Activated B cell treated with CpG ODN at 0.5 μM for 24 hours (primary cell): ENCODE results near the gene RMND5B. TPM values are rescaled to one million over a fixed set of nuclear protein-coding genes. Genes with fewer than 3 reads are reported as not detected.

Experiments
- ATAC-seq: fragments of 200-7000 bp; cut with Tn5 transposase; one replicate; pipeline ENCODE4 v1.10.0; 2021; ENCODE audit warnings: low read depth, mild to moderate bottlenecking, moderate library complexity
- CTCF ChIA-PET: fragments of 350-600 bp; sonication (Branson Sonifier 250); formaldehyde crosslinking; loops from one replicate; lab custom pipeline; 2021; ENCODE audit warnings: antibody characterized with exemption; lab: Charles Lee
- POLR2A ChIA-PET: fragments of 350-600 bp; sonication (Branson Sonifier 250); formaldehyde crosslinking; loops from one replicate; lab custom pipeline; 2021; ENCODE audit warnings: antibody characterized with exemption; lab: Charles Lee
- DNase-seq: peaks from one replicate; pipeline ENCODE4 v3.0.0; 2022
- H3K27ac Mint-ChIP-seq: one replicate; pipeline ENCODE4 v1.8.0; 2020; ENCODE audit warnings: mixed read lengths
- H3K27me3 Mint-ChIP-seq: one replicate; pipeline ENCODE4 v1.8.0; 2021; ENCODE audit warnings: mixed read lengths
- H3K36me3 Mint-ChIP-seq: one replicate; pipeline ENCODE4 v1.8.0; 2021; ENCODE audit warnings: low read depth, mixed read lengths
- H3K4me1 Mint-ChIP-seq: one replicate; pipeline ENCODE4 v1.8.0; 2021; ENCODE audit warnings: mixed read lengths
- H3K4me3 Mint-ChIP-seq: one replicate; pipeline ENCODE4 v1.8.0; 2020; ENCODE audit warnings: mild to moderate bottlenecking, mixed read lengths
- H3K9me3 Mint-ChIP-seq: one replicate; pipeline ENCODE4 v1.8.0; 2020; ENCODE audit warnings: mixed read lengths
- intact Hi-C: fragments of 100-400 bp; cut with micrococcal nuclease; formaldehyde crosslinking; loops from one replicate; pipeline ENCODE4 v1.15.1; 2024
- total RNA-seq: library from RNA; stranded (reverse); gene quantifications from 2 replicates; pipeline ENCODE4 v1.2.3, GENCODE V29; 2022
- TF ChIP-seq, protein P1 (sequence below): fragments of 200-600 bp; IDR thresholded peaks from one replicate; pipeline ENCODE4 v1.8.0; 2022; ENCODE audit warnings: antibody characterized with exemption, mild to moderate bottlenecking

RMND5B gene
- total RNA-seq, 1 donor from 2014 or later: 57.2 TPM

DNA sequence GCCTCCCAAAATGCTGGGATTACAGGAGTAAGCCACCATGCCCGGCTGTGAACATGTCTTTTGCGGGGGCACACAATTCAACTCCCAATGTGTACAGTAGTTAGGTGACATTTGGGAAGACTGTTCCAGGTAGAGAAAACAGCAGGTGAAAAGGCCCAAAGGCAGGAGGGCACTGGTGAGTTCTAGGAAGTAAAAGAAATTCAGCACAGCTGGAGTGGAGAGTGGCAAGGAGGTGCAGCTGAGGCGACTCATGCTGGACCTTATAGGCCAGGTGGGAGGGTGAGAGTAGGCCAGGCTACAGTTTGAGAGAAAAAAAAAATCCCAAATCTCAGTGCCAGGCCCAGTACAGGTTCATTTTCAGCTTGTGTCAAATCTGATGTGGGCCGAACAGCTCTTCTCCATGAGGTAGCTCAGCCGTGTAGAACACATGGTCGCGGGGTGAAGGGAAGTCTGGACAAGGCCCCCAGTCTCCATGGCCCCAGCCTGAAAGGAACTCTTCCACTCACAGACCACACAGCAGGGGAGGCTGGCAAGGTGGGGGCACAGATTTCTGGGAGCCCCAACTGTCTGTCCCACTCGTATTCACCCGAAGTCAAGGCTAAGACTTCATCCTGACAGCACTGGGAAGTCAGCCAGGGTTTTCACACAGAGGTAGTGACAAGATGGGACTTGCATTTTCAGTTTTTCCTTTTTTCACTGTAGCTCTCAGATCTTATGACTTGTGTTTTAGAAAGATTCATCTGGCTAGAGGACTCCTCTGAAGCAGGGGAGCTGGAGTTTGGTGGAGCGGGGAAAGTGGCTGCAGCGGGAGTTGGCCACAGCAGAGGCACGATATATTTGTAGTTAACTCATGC is 69.0 kb downstream of the RMND5B start:
- Mint-ChIP-seq H3K36me3 (peaks cover 3% of the 10 kb centered on the region), H3K4me1 (peaks cover 3% of the 10 kb centered on the region), H3K4me3 (no peak overlapping the region), H3K27ac (no peak overlapping the region), H3K27me3 (peaks cover 3% of the 10 kb centered on the region), H3K9me3 (no peaks in the 10 kb centered on the region)
- no peak for DNase-seq
- POLR2A ChIA-PET: no interaction called here
- CTCF ChIA-PET: interaction anchor here (0.6 kb wide), 1 partner anchor 353 kb away, joined by 3 read pairs; no protein-coding TSS in a partner anchor
- TF ChIP-seq, protein P1, sequence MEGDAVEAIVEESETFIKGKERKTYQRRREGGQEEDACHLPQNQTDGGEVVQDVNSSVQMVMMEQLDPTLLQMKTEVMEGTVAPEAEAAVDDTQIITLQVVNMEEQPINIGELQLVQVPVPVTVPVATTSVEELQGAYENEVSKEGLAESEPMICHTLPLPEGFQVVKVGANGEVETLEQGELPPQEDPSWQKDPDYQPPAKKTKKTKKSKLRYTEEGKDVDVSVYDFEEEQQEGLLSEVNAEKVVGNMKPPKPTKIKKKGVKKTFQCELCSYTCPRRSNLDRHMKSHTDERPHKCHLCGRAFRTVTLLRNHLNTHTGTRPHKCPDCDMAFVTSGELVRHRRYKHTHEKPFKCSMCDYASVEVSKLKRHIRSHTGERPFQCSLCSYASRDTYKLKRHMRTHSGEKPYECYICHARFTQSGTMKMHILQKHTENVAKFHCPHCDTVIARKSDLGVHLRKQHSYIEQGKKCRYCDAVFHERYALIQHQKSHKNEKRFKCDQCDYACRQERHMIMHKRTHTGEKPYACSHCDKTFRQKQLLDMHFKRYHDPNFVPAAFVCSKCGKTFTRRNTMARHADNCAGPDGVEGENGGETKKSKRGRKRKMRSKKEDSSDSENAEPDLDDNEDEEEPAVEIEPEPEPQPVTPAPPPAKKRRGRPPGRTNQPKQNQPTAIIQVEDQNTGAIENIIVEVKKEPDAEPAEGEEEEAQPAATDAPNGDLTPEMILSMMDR: no peak
- intact Hi-C loops: loop anchor here (10.0 kb wide), 1 partner anchor 425 kb away; the partner anchor contains the start of gene CLK4
- ATAC-seq: no peak

Other genes with a start within 250 kb of the RMND5B start
- gene PROP1, start 134.8 kb upstream of the RMND5B start, total RNA-seq: not detected in 2 replicates
- 17.4 and 18.1 TPM in 2 replicates for gene N4BP3, start 17.5 kb upstream of the RMND5B start, total RNA-seq
- gene NHP2, start 22.9 kb downstream of the RMND5B start, total RNA-seq: 175 and 180 TPM in 2 replicates
- gene GMCL2, start 56.4 kb downstream of the RMND5B start, total RNA-seq: not detected in 2 replicates
- 118 and 120 TPM in 2 replicates for gene HNRNPAB, start 73.5 kb downstream of the RMND5B start, total RNA-seq
- gene PHYKPL, start 101.8 kb downstream of the RMND5B start, total RNA-seq: 176 and 205 TPM in 2 replicates